Fibroblast of skin of right quadriceps (primary cell): Measurements from ENCODE around the gene TAAR5.
"Not testable (repeated sequence)": the region's sequence is repeated elsewhere in the genome, so short reads cannot be mapped to it uniquely, and the experiment has no call there.

Source experiments
- DNase-seq: peaks from one replicate; pipeline ENCODE4 v3.0.0-alpha.2; 2013

The TAAR5 gene

GRCh38 chr6:132569170-132569569 is 20.4 kb downstream of the TAAR5 start:
- no peak for DNase-seq

DNA sequence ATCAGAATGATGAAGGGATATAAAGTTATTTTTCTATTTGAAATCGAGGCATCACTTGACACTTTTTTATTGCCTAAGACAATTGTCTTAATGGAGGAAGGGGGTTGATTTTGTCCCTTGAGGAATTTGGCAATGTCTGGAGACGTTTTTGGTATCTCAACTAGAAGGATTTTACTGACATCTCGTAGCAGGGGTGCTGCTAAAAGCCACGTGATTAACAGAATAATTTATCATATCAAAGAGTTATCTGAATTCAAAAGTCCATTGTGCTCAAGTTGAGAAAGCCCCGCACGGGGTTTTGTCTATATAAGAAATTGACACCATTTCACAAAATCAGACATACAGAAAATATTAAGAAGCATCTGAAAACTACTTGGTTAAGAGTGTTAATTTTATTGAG is 20.9 kb downstream of the TAAR5 start:
- no peak for DNase-seq

GRCh38 chr6:132567566-132567965 is 22.0 kb downstream of the TAAR5 start:
- no peak for DNase-seq

GRCh38 chr6:132566404-132566803 is 23.1 kb downstream of the TAAR5 start:
- no peak for DNase-seq

- DNase-seq: not testable (repeated sequence)
Observed at GRCh38 chr6:132560087-132560486, 29.5 kb downstream of the TAAR5 start.

DNA sequence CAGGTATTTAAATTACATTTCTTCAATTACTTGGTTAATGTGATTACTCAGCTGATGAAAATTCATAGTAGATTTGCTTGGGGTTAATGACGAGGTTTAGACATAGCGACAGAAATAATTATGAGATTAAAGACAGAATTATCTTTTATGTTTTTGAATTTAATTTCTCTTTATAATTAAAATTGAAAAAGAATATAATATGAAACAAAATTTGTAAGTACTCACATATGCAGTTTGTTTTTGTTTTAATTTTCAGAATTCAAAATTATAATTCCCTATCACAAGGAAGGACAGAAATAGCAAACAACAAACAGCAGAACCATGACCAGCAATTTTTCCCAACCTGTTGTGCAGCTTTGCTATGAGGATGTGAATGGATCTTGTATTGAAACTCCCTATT is 37.2 kb downstream of the TAAR5 start, which contains the start of gene TAAR8:
Gene TAAR8, plus strand, starts transcription at position 301 of the 400 bp plus-strand sequence. Its CDS starts 21 bp downstream, at position 322.
- no peak for DNase-seq

DNA sequence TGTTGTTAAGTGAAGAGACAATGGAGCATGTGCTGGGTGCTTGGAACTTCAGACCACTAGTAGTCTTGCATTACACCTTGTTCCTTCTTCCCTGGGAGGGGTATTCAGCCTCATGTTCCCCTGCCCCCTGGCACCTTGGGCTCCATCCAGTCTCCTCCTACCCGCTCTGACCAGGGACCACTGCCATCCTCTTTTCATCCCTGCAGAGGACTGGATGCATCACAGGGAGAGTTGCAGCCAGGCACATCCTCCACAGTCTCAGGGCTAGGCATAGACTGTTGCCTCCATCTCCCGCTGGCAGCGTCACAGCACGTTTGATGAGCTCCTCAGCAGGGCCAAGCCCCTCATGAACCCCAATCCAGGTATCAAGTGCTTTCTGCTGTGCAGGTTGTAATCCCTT is 38.3 kb downstream of the TAAR5 start:
- no peak for DNase-seq

- no peak for DNase-seq
Observed at GRCh38 chr6:132548746-132549463, 40.6 kb downstream of the TAAR5 start.

DNA sequence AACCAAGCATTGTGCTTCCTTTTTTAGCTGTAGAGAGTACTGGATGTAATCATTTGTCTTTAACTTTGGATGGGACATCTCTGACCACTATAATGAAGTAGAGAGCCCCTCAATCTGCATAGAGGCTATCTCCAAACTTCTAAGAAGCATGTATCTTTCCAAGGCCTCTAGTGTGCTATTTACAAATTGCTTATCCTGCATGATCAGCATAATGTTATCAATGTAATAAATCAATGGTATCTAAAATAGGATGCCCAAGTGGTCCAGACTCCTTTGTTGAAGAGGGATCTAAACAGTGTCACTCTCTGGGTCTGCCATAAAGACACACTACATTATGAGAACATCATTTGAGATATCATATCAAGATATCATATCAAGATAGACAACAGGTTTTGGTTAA is 44.7 kb downstream of the TAAR5 start:
- DNase-seq: no peak
